ENCODE results near the gene SLC26A2. TPM values are rescaled to one million over a fixed set of nuclear protein-coding genes. Genes with fewer than 3 reads are reported as not detected.

Gene SLC26A2
- 1.8 TPM in 2 replicates for total RNA-seq

GRCh38 chr5:149960272-149961185 lies at the start of gene SLC26A2:
TSS of gene SLC26A2 (plus strand) at chr5:149960758. CDS start at chr5:149977653, 16,895 bp downstream.
- Histone ChIP-seq H3K27me3 (ENCODE audit: control insufficient read depth, insufficient read depth, low read length) (no peaks in the 10 kb centered on the region), H3K4me3 (ENCODE audit: low read depth, low read length) (peak within 1 kb of the TSS; percentile 65), H3K36me3 (ENCODE audit: control insufficient read depth, insufficient read depth, low read length) (no peaks in the 10 kb centered on the region)
- TF ChIP-seq CTCF (IDR thresholded peaks at IDR 0.05; ENCODE audit: insufficient read depth, low read length, severe bottlenecking): no peak
- DNase-seq (ENCODE audit: low read depth) (peak; percentile 90), FAIRE-seq (no peak)

DNA sequence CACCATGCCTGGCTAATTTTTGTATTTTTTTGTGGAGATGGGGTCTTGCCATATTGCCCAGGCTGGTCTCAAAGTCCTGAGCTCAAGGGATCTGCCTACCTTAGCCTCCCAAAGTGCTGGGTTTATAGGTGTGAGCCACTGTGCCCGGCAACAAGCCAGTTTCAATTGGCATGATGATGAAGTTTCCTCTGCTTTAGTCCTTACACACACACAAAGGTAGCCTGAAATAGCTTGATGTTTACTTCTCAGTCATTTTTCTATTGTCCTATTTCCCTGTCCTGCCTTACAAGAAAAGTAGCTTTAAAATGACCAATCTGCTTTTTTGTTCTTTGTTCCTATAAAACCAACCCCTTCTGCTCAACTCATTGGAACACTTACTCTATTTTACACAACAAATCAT lies 49.5 kb upstream of the SLC26A2 start:
- no peaks in the 10 kb centered on the region for H3K36me3 ChIP-seq (ENCODE audit: control insufficient read depth, insufficient read depth, low read length)
- DNase-seq (ENCODE audit: low read depth): no peak
- TF ChIP-seq CTCF (IDR thresholded peaks at IDR 0.05; ENCODE audit: insufficient read depth, low read length, severe bottlenecking): no peak
- FAIRE-seq: no peak
- H3K4me3 ChIP-seq (ENCODE audit: low read depth, low read length): no peak overlapping the region
- H3K27me3 ChIP-seq (ENCODE audit: control insufficient read depth, insufficient read depth, low read length): no peaks in the 10 kb centered on the region

- DNase-seq (ENCODE audit: low read depth) (no peak), FAIRE-seq (no peak)
- H3K36me3 ChIP-seq (ENCODE audit: control insufficient read depth, insufficient read depth, low read length): no peaks in the 10 kb centered on the region
- no peaks in the 10 kb centered on the region for H3K27me3 ChIP-seq (ENCODE audit: control insufficient read depth, insufficient read depth, low read length)
- TF ChIP-seq CTCF (IDR thresholded peaks at IDR 0.05; ENCODE audit: insufficient read depth, low read length, severe bottlenecking): no peak
- H3K4me3 ChIP-seq (ENCODE audit: low read depth, low read length): no peak overlapping the region
These were observed 48.2 kb upstream of the SLC26A2 start for GRCh38 chr5:149912226-149912871.

DNA sequence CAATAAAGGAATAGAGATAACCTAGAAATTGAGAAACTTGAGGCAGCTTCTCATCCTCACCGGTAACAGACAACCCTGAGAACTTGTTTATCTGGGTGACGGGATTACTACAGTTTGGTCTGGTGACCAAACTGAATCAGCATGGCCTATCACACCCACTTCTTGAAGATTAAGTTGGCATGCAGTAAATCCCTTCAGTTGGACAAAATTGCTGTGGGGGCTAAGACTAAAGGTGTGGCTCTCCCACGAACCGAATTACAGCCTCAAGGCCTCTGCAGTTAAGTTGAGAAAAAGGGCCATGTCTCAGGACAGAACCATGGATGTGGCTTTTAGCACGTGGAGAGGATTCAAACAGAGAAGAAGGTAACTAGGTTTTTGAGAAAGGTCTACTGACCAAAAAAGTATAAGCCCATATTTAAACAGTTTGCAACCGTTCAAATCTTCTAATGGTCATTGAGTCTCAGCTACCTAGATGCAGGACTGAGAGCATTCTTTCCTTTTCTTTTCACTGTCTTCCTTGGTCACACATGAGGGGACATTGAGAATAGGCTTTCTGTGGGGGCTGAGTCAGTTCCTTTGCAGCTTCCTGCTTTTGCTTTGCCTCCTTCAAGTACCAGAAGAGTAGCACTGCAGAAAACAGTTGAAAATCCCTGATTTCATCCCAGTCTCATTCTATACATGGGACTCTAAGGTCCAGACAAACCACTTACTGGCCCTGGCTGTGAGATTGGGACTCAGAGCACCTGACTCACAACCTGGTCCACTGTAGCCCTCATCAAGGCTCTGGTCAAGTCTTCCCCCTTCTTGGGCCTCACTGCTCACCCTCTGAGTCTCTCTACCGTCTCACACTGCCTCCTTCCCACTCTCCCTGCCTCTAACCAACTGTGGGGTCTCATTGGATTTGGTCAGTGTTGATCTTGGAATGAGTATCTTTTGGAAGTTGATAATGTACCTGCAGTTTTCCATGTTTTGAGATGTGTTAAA lies 46.8 kb upstream of the SLC26A2 start:
- FAIRE-seq: no peak
- no peak for TF ChIP-seq CTCF (IDR thresholded peaks at IDR 0.05; ENCODE audit: insufficient read depth, low read length, severe bottlenecking)

GRCh38 chr5:149915392-149916260 lies 44.9 kb upstream of the SLC26A2 start:
- TF ChIP-seq CTCF (IDR thresholded peaks at IDR 0.05; ENCODE audit: insufficient read depth, low read length, severe bottlenecking): no peak
- Histone ChIP-seq H3K27me3 (ENCODE audit: control insufficient read depth, insufficient read depth, low read length) (no peaks in the 10 kb centered on the region), H3K4me3 (ENCODE audit: low read depth, low read length) (no peak overlapping the region), H3K36me3 (ENCODE audit: control insufficient read depth, insufficient read depth, low read length) (no peaks in the 10 kb centered on the region)
- DNase-seq (ENCODE audit: low read depth): peak; percentile 85
- no peak for FAIRE-seq

More for the DNA sequence above, 46.8 kb upstream of the SLC26A2 start:
- Histone ChIP-seq H3K36me3 (ENCODE audit: control insufficient read depth, insufficient read depth, low read length) (no peaks in the 10 kb centered on the region), H3K27me3 (ENCODE audit: control insufficient read depth, insufficient read depth, low read length) (no peaks in the 10 kb centered on the region), H3K4me3 (ENCODE audit: low read depth, low read length) (no peak overlapping the region)
- DNase-seq (ENCODE audit: low read depth): no peak
